ENCODE results near the gene CDK2AP2. TPM values are rescaled to one million over a fixed set of nuclear protein-coding genes. Genes with fewer than 3 reads are reported as not detected.

The CDK2AP2 gene, protein sequence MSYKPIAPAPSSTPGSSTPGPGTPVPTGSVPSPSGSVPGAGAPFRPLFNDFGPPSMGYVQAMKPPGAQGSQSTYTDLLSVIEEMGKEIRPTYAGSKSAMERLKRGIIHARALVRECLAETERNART
- total RNA-seq (50.3 and 62.7 TPM in 2 replicates), polyA plus RNA-seq (109 and 112 TPM in 2 replicates), polyA minus RNA-seq (57.0 and 67.6 TPM in 2 replicates)
- total RNA-seq (2013), result 32.4 TPM

GRCh38 chr11:67507864-67508485, at the start of gene CDK2AP2:
Gene CDK2AP2, minus strand, starts transcription at chr11:67508162. Its CDS starts 80 bp downstream, at chr11:67508082.
- under 1% methylated on average over 57 of the region's 57 CpGs for WGBS (ENCODE audit: insufficient coverage)
- intact Hi-C loops (cut with micrococcal nuclease), result loop anchor here (1.0 to 5.0 kb wide), 7 partner anchors 25 to 266 kb away; partner anchors contain the start of genes AIP, GRK2, NDUFV1 and POLD4
- peaks cover 42% of the 10 kb centered on the region for H3K4me1 Mint-ChIP-seq
- Histone ChIP-seq H3K4me3 (ENCODE audit: control extremely low read depth in 1 of 5, extremely low read depth in 1 of 5, insufficient read depth in 1 of 5, low read depth in 2 of 5, low read length in 4 of 5) (peak within 1 kb of the TSS; percentile 57 to 88 (median 79)), H3K4me1 (ENCODE audit: control insufficient read depth in 2 of 2, insufficient read depth in 2 of 2, low read length in 2 of 2) (peaks cover 39 to 46% of the 10 kb centered on the region in 2 donors), H2AFZ (ENCODE audit: insufficient read depth, low read depth, low read length, poor library complexity, severe bottlenecking) (peak within 1 kb of the TSS; percentile 91), H3K79me2 (ENCODE audit: control insufficient read depth, insufficient read depth, low read length) (peaks cover 26% of the 10 kb centered on the region), H3K9ac (ENCODE audit: low read length) (peak within 1 kb of the TSS; percentile 89), H3K36me3 (replicated peaks in 1 of 2; ENCODE audit: control extremely low read depth in 1 of 2, control insufficient read depth in 1 of 2, extremely low read depth in 1 of 2, insufficient read depth in 2 of 2, low read length in 1 of 2) (peaks cover 0 to 15% of the 10 kb centered on the region in 2 experiments), H3K27me3 (replicated peaks in 1 of 4; ENCODE audit: control extremely low read depth in 1 of 4, control insufficient read depth in 3 of 4, insufficient read depth in 4 of 4, low read length in 3 of 4) (peaks cover 0 to 16% (median 4%) of the 10 kb centered on the region in 4 experiments), H3K9me3 (ENCODE audit: control extremely low read depth in 1 of 3, control insufficient read depth in 2 of 3, insufficient read depth in 1 of 3, low read length in 2 of 3) (no peaks in the 10 kb centered on the region), H4K20me1 (ENCODE audit: control insufficient read depth, insufficient read depth, low read length, poor library complexity, severe bottlenecking) (peaks cover 40% of the 10 kb centered on the region), H3K27ac (ENCODE audit: low read length in 2 of 2) (peak within 1 kb of the TSS; percentile 84 to 98), H3K4me2 (replicated peaks; ENCODE audit: low read depth, low read length, poor library complexity, severe bottlenecking) (peak within 1 kb of the TSS; percentile 97)
- H3K9me3 Mint-ChIP-seq (ENCODE audit: insufficient read depth), result no peaks in the 10 kb centered on the region
- peaks cover 8% of the 10 kb centered on the region for H3K27me3 Mint-ChIP-seq
- POLR2A ChIA-PET, result interaction anchor here (0.6 to 1.6 kb wide), 7 partner anchors 22 to 268 kb away, joined by 3 to 10 read pairs (median 4); partner anchors contain the start of genes POLD4, PPP1CA and TBC1D10C
- DNase-seq, result peak; percentile 100
- H3K4me3 Mint-ChIP-seq, result peak within 1 kb of the TSS; percentile 92
- CTCF ChIA-PET, result interaction anchor here (0.8 to 1.5 kb wide), 7 partner anchors 38 to 154 kb away, joined by 3 to 7 read pairs (median 3); partner anchors contain the start of genes GSTP1, PPP1CA, PTPRCAP and RAD9A
- ATAC-seq (ENCODE audit: low read depth), result peak; percentile 74
- peak within 1 kb of the TSS; percentile 95 for H3K27ac Mint-ChIP-seq
- TF ChIP-seq, protein P1, sequence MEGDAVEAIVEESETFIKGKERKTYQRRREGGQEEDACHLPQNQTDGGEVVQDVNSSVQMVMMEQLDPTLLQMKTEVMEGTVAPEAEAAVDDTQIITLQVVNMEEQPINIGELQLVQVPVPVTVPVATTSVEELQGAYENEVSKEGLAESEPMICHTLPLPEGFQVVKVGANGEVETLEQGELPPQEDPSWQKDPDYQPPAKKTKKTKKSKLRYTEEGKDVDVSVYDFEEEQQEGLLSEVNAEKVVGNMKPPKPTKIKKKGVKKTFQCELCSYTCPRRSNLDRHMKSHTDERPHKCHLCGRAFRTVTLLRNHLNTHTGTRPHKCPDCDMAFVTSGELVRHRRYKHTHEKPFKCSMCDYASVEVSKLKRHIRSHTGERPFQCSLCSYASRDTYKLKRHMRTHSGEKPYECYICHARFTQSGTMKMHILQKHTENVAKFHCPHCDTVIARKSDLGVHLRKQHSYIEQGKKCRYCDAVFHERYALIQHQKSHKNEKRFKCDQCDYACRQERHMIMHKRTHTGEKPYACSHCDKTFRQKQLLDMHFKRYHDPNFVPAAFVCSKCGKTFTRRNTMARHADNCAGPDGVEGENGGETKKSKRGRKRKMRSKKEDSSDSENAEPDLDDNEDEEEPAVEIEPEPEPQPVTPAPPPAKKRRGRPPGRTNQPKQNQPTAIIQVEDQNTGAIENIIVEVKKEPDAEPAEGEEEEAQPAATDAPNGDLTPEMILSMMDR (IDR thresholded peaks at IDR 0.05), result no peak
- no peak for TF ChIP-seq EZH2 (IDR thresholded peaks at IDR 0.05; ENCODE audit: borderline replicate concordance, insufficient read depth, low read depth, low read length, poor library complexity, severe bottlenecking)

- Histone ChIP-seq H3K4me2 (replicated peaks; ENCODE audit: low read depth, low read length, poor library complexity, severe bottlenecking) (no peak overlapping the region), H3K79me2 (ENCODE audit: control insufficient read depth, insufficient read depth, low read length) (no peaks in the 10 kb centered on the region), H3K4me3 (ENCODE audit: control extremely low read depth in 1 of 5, extremely low read depth in 1 of 5, insufficient read depth in 1 of 5, low read depth in 2 of 5, low read length in 4 of 5) (no peak overlapping the region), H3K27ac (ENCODE audit: low read length in 2 of 2) (no peak overlapping the region), H3K4me1 (ENCODE audit: control insufficient read depth in 2 of 2, insufficient read depth in 2 of 2, low read length in 2 of 2) (peaks cover 3 to 14% of the 10 kb centered on the region in 2 donors), H3K27me3 (replicated peaks in 1 of 4; ENCODE audit: control extremely low read depth in 1 of 4, control insufficient read depth in 3 of 4, insufficient read depth in 4 of 4, low read length in 3 of 4) (peaks cover 0 to 3% (median 0%) of the 10 kb centered on the region in 4 experiments), H3K9me3 (ENCODE audit: control extremely low read depth in 1 of 3, control insufficient read depth in 2 of 3, insufficient read depth in 1 of 3, low read length in 2 of 3) (peaks cover 0 to 9% (median 7%) of the 10 kb centered on the region in 3 donors), H2AFZ (ENCODE audit: insufficient read depth, low read depth, low read length, poor library complexity, severe bottlenecking) (no peak overlapping the region), H4K20me1 (ENCODE audit: control insufficient read depth, insufficient read depth, low read length, poor library complexity, severe bottlenecking) (no peaks in the 10 kb centered on the region), H3K36me3 (replicated peaks in 1 of 2; ENCODE audit: control extremely low read depth in 1 of 2, control insufficient read depth in 1 of 2, extremely low read depth in 1 of 2, insufficient read depth in 2 of 2, low read length in 1 of 2) (no peaks in the 10 kb centered on the region), H3K9ac (ENCODE audit: low read length) (no peak overlapping the region)
- peaks cover 9% of the 10 kb centered on the region for H3K4me1 Mint-ChIP-seq
- peaks cover 9% of the 10 kb centered on the region for H3K27me3 Mint-ChIP-seq
- POLR2A ChIA-PET, result no interaction called here
- DNase-seq, result no peak
- no peak overlapping the region for H3K27ac Mint-ChIP-seq
- TF ChIP-seq EZH2 (IDR thresholded peaks at IDR 0.05; ENCODE audit: borderline replicate concordance, insufficient read depth, low read depth, low read length, poor library complexity, severe bottlenecking), result no peak
- TF ChIP-seq, protein P1 (IDR thresholded peaks at IDR 0.05), result no peak
- CTCF ChIA-PET, result no interaction called here
- intact Hi-C loops (cut with micrococcal nuclease), result no loop called here
- ATAC-seq (ENCODE audit: low read depth), result no peak
- H3K4me3 Mint-ChIP-seq, result no peak overlapping the region
- 88% methylated on average over 3 of the region's 3 CpGs for WGBS (ENCODE audit: insufficient coverage)
- peaks cover 3% of the 10 kb centered on the region for H3K9me3 Mint-ChIP-seq (ENCODE audit: insufficient read depth)
These were observed 48.3 kb upstream of the CDK2AP2 start for GRCh38 chr11:67556244-67556643.
